Islet precursor cell (in vitro differentiated cells): ENCODE data around the gene MYADML2.

Source experiments
- DNase-seq: peaks from one replicate; pipeline ENCODE4 v3.0.0-alpha.2; 2018

Gene MYADML2

GRCh38 chr17:81890447-81891302, 56.4 kb downstream of the MYADML2 start:
- DNase-seq, result no peak
